ENCODE data around the gene GPR146.

DNA sequence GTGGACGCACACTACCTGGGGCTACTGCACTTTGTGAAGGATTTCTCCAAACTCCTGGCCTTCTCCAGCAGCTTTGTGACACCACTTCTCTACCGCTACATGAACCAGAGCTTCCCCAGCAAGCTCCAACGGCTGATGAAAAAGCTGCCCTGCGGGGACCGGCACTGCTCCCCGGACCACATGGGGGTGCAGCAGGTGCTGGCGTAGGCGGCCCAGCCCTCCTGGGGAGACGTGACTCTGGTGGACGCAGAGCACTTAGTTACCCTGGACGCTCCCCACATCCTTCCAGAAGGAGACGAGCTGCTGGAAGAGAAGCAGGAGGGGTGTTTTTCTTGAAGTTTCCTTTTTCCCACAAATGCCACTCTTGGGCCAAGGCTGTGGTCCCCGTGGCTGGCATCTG, 14.0 kb downstream of the GPR146 start:
- TF ChIP-seq, protein P1, sequence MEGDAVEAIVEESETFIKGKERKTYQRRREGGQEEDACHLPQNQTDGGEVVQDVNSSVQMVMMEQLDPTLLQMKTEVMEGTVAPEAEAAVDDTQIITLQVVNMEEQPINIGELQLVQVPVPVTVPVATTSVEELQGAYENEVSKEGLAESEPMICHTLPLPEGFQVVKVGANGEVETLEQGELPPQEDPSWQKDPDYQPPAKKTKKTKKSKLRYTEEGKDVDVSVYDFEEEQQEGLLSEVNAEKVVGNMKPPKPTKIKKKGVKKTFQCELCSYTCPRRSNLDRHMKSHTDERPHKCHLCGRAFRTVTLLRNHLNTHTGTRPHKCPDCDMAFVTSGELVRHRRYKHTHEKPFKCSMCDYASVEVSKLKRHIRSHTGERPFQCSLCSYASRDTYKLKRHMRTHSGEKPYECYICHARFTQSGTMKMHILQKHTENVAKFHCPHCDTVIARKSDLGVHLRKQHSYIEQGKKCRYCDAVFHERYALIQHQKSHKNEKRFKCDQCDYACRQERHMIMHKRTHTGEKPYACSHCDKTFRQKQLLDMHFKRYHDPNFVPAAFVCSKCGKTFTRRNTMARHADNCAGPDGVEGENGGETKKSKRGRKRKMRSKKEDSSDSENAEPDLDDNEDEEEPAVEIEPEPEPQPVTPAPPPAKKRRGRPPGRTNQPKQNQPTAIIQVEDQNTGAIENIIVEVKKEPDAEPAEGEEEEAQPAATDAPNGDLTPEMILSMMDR (IDR thresholded peaks at IDR 0.05): no peak
- no peak for TF ChIP-seq POLR2A (IDR thresholded peaks at IDR 0.05)
